Activated CD4-positive, alpha-beta memory T cell treated with anti-CD3 and anti-CD28 coated beads for 36 hours (primary cell): ENCODE results near the gene PYGO1. TPM values are rescaled to one million over a fixed set of nuclear protein-coding genes. Genes with fewer than 3 reads are reported as not detected.
A peak's percentile ranks its signal among the peaks of the same experiment; 100 is the strongest.

ENCODE experiments used
- CTCF ChIA-PET: fragments of 350-600 bp; sonication (Branson Sonifier 250); formaldehyde crosslinking; loops from one replicate; lab custom pipeline; 2021; ENCODE audit warnings: antibody characterized with exemption, inconsistent platforms; lab: Charles Lee
- POLR2A ChIA-PET: fragments of 350-600 bp; sonication (Branson Sonifier 250); formaldehyde crosslinking; loops from one replicate; lab custom pipeline; 2021; ENCODE audit warnings: antibody characterized with exemption; lab: Charles Lee
- DNase-seq: peaks from one replicate; pipeline ENCODE4 v3.0.0-alpha.2; 2020
- H3K27ac Mint-ChIP-seq: one replicate; pipeline ENCODE4 v1.8.0; 2021; ENCODE audit warnings: mixed read lengths
- H3K27me3 Mint-ChIP-seq: one replicate; pipeline ENCODE4 v1.8.0; 2021; ENCODE audit warnings: mixed read lengths
- H3K36me3 Mint-ChIP-seq: one replicate; pipeline ENCODE4 v1.8.0; 2021; ENCODE audit warnings: mixed read lengths
- H3K4me1 Mint-ChIP-seq: one replicate; pipeline ENCODE4 v1.8.0; 2021; ENCODE audit warnings: low read depth, mixed read lengths
- H3K4me3 Mint-ChIP-seq: one replicate; pipeline ENCODE4 v1.8.0; 2021; ENCODE audit warnings: mild to moderate bottlenecking, mixed read lengths
- H3K9me3 Mint-ChIP-seq: one replicate; pipeline ENCODE4 v1.8.0; 2021; ENCODE audit warnings: mixed read lengths
- intact Hi-C: fragments of 100-400 bp; cut with micrococcal nuclease; formaldehyde crosslinking; loops from one replicate; pipeline ENCODE4 v1.15.1; 2023
- total RNA-seq, 2 experiments: library from RNA; stranded (reverse); gene quantifications; one replicate each; pipeline ENCODE4 v1.2.3, GENCODE V29; 2021

The PYGO1 gene, protein sequence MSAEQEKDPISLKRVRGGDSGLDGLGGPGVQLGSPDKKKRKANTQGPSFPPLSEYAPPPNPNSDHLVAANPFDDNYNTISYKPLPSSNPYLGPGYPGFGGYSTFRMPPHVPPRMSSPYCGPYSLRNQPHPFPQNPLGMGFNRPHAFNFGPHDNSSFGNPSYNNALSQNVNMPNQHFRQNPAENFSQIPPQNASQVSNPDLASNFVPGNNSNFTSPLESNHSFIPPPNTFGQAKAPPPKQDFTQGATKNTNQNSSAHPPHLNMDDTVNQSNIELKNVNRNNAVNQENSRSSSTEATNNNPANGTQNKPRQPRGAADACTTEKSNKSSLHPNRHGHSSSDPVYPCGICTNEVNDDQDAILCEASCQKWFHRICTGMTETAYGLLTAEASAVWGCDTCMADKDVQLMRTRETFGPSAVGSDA
- not detected for total RNA-seq

DNA sequence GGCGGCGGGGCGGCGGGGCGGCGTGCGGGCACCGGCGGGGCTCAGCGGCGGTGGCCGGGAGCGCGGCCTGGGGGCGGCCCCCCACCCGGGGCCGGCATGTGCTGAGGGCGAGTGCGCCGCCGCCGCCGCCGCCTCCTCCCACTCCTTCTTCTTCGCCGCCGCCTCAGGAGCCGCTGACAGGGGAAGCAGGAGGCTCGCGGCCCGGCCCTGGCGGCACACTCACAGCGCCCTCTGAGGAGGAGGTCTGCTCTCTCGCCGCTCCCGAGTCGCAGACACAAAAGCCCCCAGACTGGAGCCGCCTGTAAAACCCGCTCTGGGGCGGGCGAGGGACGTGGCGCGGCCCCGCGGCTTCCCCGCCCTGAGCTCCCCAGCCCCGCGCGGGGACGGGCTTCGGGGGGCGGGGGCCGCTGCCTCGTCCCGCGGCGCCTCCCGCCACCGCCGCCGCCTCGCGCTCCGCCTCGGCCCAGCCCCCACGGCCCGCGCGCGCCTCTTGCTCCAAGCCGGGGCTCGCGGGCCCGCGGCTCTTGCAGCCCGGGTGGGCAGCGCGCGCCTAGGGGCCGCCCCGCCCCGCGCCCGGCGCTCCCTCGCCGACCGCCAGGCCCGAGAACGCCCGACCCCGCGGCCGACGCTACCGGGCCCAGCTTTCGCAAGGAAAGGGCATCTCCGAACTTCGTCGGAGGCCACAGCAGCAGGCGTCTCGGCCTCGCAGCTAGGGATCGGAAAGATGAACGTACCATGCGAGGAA lies at the start of gene PYGO1:
TSS of gene PYGO1 (minus strand) at position 276 of the 745 bp plus-strand sequence. CDS start 462 bp downstream, outside the sequence.
- ChIA-PET POLR2A (no interaction called here), CTCF (no interaction called here)
- Mint-ChIP-seq H3K27ac (no peak within 1 kb of the TSS), H3K4me3 (peak within 1 kb of the TSS; percentile 53), H3K4me1 (no peaks in the 10 kb centered on the region), H3K27me3 (peaks cover 37% of the 10 kb centered on the region), H3K9me3 (no peaks in the 10 kb centered on the region), H3K36me3 (no peaks in the 10 kb centered on the region)
- intact Hi-C loops = no loop called here
- peak; percentile 50 for DNase-seq

DNA sequence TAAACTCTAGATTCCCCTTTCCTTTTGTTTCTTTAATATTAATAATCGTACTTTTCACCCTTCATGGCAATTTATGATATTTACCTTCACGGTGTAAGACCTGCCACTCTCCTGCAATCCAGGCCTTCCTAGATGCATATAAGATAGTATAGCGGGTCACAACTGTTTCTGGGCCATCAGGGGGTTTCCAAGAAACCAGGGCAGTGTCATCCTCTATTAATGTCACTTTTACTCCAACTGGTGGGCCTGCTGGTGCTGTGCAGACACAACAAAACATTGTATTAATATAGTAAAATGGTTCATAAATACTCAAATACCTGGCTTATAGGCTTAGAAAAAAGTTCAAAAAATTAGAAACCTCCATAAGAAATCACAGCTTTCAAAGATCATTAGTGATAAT lies 48.9 kb upstream of the PYGO1 start:
- DNase-seq = no peak
- Mint-ChIP-seq H3K4me1 (no peaks in the 10 kb centered on the region), H3K27ac (no peak overlapping the region), H3K36me3 (no peaks in the 10 kb centered on the region), H3K9me3 (no peaks in the 10 kb centered on the region), H3K4me3 (no peak overlapping the region), H3K27me3 (no peaks in the 10 kb centered on the region)
- ChIA-PET POLR2A (no interaction called here), CTCF (interaction anchor here (2.9 kb wide), 1 partner anchor 12 kb away, joined by 10 read pairs; no protein-coding TSS in a partner anchor)
- intact Hi-C loops = no loop called here

DNA sequence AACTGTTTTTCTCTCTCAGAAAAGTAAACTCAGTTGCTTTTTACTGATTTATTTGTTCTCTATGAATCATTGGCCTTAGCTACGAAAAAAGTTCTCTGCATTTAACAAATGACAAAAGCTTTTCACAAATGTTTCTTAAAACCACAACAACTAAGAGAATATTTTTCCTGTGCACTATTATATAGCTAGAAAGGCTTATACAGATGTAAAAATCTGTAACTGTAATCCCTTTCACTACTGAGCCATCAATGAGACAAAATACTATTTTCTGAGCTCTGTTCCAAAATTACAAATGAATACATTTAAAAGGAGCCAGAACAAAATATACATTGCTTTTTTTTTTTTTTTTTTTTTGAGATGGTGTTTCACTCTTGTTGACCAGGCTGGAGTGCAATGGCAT lies 45.6 kb upstream of the PYGO1 start:
- Mint-ChIP-seq H3K4me3 (no peak overlapping the region), H3K27me3 (no peaks in the 10 kb centered on the region), H3K27ac (no peak overlapping the region), H3K9me3 (no peaks in the 10 kb centered on the region), H3K36me3 (no peaks in the 10 kb centered on the region), H3K4me1 (no peaks in the 10 kb centered on the region)
- ChIA-PET CTCF (no interaction called here), POLR2A (no interaction called here)
- intact Hi-C loops = no loop called here
- DNase-seq = no peak

DNA sequence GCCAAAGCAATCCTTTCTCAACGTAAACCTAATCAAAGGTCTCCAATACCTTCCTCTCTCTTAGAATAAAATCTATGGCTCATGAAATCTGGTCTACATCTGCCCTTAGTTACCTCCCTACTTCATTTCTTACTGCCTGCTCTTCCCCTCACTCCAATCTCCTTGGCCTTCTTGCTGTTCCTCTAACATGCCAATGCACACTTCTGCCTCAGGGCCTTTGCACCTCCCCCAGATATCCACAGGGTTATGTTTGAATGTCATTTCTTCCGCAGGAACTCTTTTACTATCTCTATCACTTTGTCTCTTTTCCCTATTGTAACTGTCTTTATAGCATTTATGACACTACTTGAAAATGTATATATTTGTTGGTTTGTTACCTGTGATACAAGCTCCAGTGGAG lies 44.3 kb upstream of the PYGO1 start:
- no peak for DNase-seq
- intact Hi-C loops = no loop called here
- Mint-ChIP-seq H3K36me3 (no peaks in the 10 kb centered on the region), H3K4me3 (no peak overlapping the region), H3K9me3 (no peaks in the 10 kb centered on the region), H3K27ac (no peak overlapping the region), H3K4me1 (no peaks in the 10 kb centered on the region), H3K27me3 (no peaks in the 10 kb centered on the region)
- ChIA-PET POLR2A (no interaction called here), CTCF (no interaction called here)

DNA sequence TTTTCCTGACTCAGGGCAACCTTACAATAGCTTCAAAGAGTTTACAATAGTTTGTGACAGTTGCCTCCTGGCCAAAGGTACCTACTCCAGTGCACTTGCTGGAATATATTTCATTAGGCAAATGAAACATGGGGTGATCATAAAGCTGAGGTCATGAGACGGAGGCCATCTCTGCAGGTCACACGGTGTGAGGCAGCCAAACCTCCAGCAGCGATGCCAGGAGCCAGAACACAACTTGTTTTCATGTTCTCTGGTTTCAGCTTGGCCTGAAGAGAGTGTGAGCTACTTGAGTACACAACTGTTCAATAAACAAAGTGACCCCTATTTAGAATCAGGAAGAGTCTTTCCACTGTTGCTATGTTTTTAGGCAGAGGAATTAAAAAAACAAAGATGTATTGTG lies 42.7 kb upstream of the PYGO1 start:
- intact Hi-C loops = no loop called here
- no peak overlapping the region for H3K27ac Mint-ChIP-seq
- H3K36me3 Mint-ChIP-seq = no peaks in the 10 kb centered on the region
- H3K27me3 Mint-ChIP-seq = no peaks in the 10 kb centered on the region
- ChIA-PET POLR2A (no interaction called here), CTCF (interaction anchor here (0.6 to 1.5 kb wide), 2 partner anchors 104 to 190 kb away, joined by 3 to 4 read pairs; no protein-coding TSS in a partner anchor)
- H3K4me1 Mint-ChIP-seq = no peaks in the 10 kb centered on the region
- DNase-seq = no peak
- H3K4me3 Mint-ChIP-seq = no peak overlapping the region
- H3K9me3 Mint-ChIP-seq = no peaks in the 10 kb centered on the region

DNA sequence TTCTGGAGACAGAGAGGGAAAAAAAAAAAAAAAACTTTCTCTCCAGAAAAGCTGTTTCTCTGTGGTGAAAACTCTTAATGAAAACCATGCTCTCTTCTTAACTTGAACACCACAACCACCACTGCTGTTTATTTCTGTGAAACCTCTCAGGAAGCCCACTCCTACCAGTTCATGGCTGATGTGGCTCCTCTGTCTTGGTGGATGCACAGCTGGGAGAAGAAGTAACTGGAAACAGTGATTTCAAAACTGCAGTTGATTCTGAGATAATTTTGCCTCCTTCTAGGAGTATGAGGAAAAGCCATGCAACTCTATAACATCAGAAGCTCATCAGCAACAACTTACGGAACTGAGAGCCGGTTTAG lies 40.2 kb upstream of the PYGO1 start:
- Mint-ChIP-seq H3K9me3 (no peaks in the 10 kb centered on the region), H3K4me3 (no peak overlapping the region), H3K27me3 (no peaks in the 10 kb centered on the region), H3K27ac (no peak overlapping the region), H3K36me3 (no peaks in the 10 kb centered on the region), H3K4me1 (no peaks in the 10 kb centered on the region)
- intact Hi-C loops = no loop called here
- DNase-seq = no peak
- ChIA-PET CTCF (interaction anchor here (0.5 kb wide), 1 partner anchor 103 kb away, joined by 3 read pairs; no protein-coding TSS in a partner anchor), POLR2A (no interaction called here)

DNA sequence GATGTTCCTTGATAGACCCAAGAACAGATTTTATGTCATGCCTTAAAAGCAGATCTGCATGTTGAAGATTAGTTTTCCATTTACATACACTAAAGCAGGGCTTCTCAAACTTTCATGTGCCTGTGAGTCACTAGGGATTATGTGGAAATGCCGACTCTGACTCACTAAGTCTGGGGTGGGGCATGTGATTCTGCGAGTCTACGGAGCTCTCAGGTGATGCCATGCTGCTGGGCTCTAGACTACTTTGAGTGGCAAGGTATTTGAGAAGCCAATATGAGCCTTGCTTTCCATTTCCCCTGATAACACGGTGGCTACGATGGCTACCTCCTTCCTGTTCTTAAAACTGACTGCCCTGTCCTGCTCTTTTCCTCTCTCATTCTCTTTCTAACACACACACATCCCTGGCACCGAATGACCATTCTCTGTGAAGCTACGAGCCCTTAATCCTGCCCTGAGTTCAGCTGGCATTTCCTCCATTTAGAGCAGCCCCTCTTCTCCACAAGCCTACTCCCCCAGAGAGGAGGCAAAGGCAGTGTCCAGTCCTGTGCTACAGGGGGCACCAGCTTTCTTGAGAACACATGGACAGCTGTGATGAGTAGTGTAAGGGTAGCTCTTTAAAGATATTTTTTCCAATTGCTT lies 39.7 kb upstream of the PYGO1 start:
- ChIA-PET CTCF (interaction anchor here (0.5 kb wide), 1 partner anchor 103 kb away, joined by 3 read pairs; no protein-coding TSS in a partner anchor), POLR2A (no interaction called here)
- intact Hi-C loops = no loop called here
- Mint-ChIP-seq H3K4me3 (no peak overlapping the region), H3K9me3 (no peaks in the 10 kb centered on the region), H3K27me3 (no peaks in the 10 kb centered on the region), H3K4me1 (no peaks in the 10 kb centered on the region), H3K27ac (no peak overlapping the region), H3K36me3 (no peaks in the 10 kb centered on the region)
- no peak for DNase-seq

DNA sequence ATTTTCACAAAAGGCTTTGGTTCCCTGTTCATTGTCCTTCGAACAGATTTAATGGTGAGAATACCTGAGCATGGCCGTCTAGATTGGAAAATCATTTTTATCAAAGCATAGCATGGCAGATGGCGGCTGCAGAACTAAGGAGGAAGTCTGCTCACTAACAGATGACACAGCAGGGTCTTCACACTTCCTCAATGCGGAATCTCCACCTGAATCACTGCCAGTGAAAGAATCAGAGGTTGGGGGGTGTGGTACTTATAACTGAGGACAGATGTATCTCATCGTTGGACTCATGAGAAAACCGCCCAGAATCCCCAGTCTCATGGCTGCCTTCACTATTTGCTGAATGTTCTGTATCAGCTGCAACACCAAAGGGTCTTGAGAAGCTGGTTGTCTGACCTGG lies 31.6 kb upstream of the PYGO1 start:
- Mint-ChIP-seq H3K27ac (no peak overlapping the region), H3K27me3 (peaks cover 10% of the 10 kb centered on the region), H3K4me1 (no peaks in the 10 kb centered on the region), H3K36me3 (no peaks in the 10 kb centered on the region), H3K4me3 (no peak overlapping the region), H3K9me3 (no peaks in the 10 kb centered on the region)
- CTCF ChIA-PET = no interaction called here
- DNase-seq = no peak
- POLR2A ChIA-PET = no interaction called here
- intact Hi-C loops = no loop called here

DNA sequence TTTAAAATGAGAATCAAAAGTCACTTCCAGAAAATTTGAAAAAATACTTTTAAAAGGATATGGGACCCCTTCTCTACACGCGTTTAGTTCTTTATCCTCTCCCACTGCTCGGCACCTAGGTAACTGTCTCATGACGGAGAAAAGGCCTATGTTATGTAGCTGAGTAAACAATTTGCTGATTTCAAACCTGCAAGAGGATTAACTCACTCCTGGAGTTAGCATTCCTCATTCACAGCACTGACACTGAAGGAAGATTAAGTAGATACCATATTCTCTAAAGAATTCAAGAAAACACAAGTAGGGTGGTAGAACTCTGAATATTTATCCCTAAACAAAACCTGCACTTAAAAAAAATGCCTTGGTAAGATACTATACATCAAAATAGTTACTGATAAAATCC lies 30.2 kb upstream of the PYGO1 start:
- H3K4me3 Mint-ChIP-seq = no peak overlapping the region
- intact Hi-C loops = no loop called here
- CTCF ChIA-PET = no interaction called here
- no peaks in the 10 kb centered on the region for H3K4me1 Mint-ChIP-seq
- H3K27me3 Mint-ChIP-seq = peaks cover 16% of the 10 kb centered on the region
- no peaks in the 10 kb centered on the region for H3K9me3 Mint-ChIP-seq
- no peak for DNase-seq
- H3K36me3 Mint-ChIP-seq = no peaks in the 10 kb centered on the region
- H3K27ac Mint-ChIP-seq = no peak overlapping the region
- POLR2A ChIA-PET = no interaction called here

DNA sequence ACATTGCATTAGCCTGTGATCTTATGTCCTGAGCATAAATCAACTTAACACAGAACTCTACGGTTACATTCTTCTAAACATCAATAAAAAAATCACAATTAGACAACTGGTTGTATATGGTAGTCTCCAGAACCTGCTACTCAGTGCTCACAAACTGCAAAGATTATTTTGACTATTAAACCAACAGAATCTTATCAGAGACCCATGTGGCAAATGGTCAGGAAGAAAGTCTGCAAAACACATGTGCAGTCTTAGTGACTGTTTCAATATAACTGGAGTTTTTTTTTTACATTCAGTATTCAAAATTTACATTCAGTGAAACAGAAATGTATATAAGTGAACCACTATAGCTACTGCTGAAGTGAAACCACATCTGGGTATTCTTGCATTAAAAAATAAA lies 27.3 kb upstream of the PYGO1 start:
- CTCF ChIA-PET = no interaction called here
- H3K9me3 Mint-ChIP-seq = no peaks in the 10 kb centered on the region
- H3K4me3 Mint-ChIP-seq = no peak overlapping the region
- no peak overlapping the region for H3K27ac Mint-ChIP-seq
- no peaks in the 10 kb centered on the region for H3K4me1 Mint-ChIP-seq
- peaks cover 20% of the 10 kb centered on the region for H3K27me3 Mint-ChIP-seq
- POLR2A ChIA-PET = no interaction called here
- DNase-seq = no peak
- H3K36me3 Mint-ChIP-seq = no peaks in the 10 kb centered on the region
- intact Hi-C loops = no loop called here

DNA sequence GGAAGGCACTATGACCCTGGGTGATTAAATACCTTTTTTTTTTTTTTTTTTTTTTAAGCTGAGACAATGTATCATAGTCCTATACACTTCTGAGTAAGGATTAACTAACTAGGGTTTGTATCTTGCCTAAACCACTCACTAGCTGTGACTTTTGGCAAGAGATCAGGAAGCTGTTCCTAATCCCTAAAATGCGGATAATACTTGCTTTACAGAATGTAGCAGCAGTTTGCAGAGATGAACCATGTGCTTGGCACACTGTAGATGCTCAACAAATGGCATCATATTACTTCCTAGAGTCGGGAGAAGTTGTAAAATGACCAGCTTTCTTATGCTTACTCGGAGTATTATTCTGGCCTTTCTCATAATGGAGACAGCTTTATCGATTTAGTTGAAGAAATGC lies 25.6 kb upstream of the PYGO1 start:
- no peak overlapping the region for H3K4me3 Mint-ChIP-seq
- H3K27ac Mint-ChIP-seq = no peak overlapping the region
- POLR2A ChIA-PET = no interaction called here
- H3K27me3 Mint-ChIP-seq = peaks cover 20% of the 10 kb centered on the region
- H3K4me1 Mint-ChIP-seq = no peaks in the 10 kb centered on the region
- H3K9me3 Mint-ChIP-seq = no peaks in the 10 kb centered on the region
- CTCF ChIA-PET = no interaction called here
- no peak for DNase-seq
- H3K36me3 Mint-ChIP-seq = no peaks in the 10 kb centered on the region
- intact Hi-C loops = no loop called here

DNA sequence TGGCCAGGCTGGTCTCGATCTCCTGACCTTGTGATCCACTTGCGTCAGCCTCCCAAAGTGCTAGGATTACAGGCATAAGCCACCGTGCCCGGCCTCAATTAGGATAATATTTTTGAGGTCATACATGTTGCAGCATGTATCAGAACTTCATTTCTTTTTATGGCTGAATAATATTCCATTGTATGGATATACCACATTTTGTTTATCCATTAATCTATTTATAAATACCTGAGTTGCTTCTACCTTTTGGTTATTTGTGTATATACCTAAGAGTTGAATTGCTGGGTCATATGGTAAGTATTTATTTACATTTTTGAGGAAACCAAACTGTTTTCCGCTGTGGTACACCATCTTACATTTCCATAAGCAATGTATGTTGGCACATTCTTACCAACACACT lies 18.1 kb upstream of the PYGO1 start:
- Mint-ChIP-seq H3K4me3 (no peak overlapping the region), H3K9me3 (peaks cover 4% of the 10 kb centered on the region), H3K36me3 (no peaks in the 10 kb centered on the region), H3K4me1 (no peaks in the 10 kb centered on the region), H3K27ac (no peak overlapping the region), H3K27me3 (peaks cover 4% of the 10 kb centered on the region)
- ChIA-PET POLR2A (no interaction called here), CTCF (no interaction called here)
- DNase-seq = no peak
- intact Hi-C loops = no loop called here
